NCI-H2107 treated with DMSO at 0.1 percent for 48 hours (cell line): ENCODE data around the gene PPP1R13L.
"Not testable (repeated sequence)": the region's sequence is repeated elsewhere in the genome, so short reads cannot be mapped to it uniquely, and the experiment has no call there.

Experiments used
- DNase-seq: peaks from one replicate; lab custom pipeline; 2025; ENCODE audit not compliant: unreplicated experiment; lab: John Stamatoyannopoulos, UW

The PPP1R13L gene

DNA sequence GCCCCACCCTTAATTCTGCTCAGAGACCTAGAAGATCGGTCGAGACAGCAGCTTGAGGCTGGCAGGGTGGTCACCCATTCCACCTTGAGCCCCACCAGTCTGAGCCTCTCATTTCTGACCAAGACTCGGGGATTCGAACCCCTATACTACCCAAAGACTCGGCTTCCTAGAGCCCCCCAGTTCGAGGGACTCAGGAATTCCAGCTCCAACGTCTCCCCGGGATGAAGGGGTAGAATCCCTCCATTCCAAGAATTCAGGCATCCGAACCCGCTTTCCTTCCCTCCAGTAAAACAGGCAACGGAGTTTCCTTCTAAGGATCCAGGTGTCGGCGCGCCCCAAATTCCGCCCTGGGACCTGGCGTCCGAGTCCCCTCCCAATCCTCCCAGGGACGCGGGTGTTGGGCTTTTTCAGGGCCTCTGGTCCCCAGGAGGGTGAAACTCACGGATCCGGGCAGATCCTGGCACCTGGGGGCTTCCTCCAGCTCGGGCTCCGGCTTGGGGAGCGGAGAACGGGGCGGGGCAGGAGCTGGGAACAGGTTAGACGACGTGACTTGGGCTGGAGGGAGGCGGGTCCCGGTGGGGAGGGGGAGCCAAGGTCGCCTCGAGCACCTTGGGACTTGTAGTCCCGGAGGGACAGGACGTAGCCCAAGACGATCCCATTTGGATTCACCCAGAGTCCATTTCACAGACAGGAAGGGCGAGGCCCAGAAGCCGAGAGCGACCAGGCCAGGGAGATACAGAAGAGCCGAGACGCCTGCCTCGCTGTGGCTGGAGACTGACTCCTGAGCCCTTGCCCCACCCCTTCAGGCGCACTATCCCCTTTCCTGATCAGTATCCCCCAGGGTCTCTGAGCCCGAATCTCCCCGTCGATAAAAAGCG lies at the start of gene PPP1R13L:
PPP1R13L (minus strand) TSS at position 513 of the 878 bp plus-strand sequence. CDS start 6,751 bp downstream, outside the sequence.
- DNase-seq: peak; percentile 21

DNA sequence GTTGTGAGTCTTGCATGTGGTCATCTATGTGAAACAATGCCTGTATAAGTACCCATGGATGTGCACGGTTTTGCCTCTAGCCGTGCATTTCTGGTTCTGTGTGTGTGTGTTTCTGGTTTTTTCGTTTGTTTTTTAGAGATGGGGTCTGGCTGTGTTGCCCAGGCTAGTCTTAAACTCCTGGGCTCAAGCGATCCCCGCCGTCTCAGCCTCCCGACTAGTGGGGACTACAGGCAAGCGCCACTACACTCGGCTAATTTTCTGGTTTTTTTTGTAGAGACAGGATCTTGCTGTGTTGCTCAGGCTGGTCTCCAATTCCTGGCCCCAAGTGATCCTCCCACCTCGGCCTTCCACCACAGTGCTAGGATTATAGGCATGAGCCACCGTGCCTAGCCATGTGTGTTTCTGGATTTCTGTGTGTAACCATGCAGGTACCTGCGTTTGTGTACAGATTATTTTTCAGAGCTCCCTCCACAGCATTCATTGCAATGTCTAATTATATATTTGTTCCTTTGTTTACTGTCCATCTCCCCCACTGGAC lies 47.0 kb upstream of the PPP1R13L start:
- DNase-seq: no peak

DNA sequence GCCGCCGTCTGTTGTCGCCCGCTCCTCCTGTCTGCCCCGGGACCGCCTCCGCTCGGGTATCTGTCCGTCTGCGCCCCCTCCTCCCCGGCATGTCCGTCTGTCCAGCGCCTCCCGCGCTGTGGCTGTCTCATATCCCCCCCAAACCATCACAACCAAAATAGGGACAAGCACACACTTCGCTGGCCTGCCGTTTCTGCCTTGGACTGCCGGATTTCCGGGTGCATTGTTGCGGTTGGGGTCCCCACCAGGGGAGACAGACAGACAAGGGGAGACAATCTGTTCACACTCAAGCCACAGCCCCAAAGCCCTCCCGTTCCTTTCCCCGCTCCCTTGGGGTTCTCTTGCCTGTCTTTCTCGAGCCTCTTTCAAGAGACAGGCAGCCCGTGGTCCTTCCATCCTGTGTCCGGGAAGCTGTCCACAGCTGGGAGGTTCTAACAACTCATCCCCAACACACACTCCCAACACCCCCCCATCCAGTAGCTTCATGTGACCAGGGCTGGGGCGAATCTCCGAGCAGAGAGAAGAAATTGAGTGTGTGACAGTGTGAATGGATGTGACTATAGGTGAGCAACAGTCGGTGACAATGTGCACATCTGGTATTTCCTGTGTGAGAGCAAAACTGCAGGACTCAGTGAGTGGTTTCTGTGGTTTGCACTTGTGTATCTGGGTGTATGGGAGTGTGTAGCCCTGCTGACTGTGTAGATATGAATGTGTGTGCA lies 46.4 kb upstream of the PPP1R13L start:
- DNase-seq: no peak

DNA sequence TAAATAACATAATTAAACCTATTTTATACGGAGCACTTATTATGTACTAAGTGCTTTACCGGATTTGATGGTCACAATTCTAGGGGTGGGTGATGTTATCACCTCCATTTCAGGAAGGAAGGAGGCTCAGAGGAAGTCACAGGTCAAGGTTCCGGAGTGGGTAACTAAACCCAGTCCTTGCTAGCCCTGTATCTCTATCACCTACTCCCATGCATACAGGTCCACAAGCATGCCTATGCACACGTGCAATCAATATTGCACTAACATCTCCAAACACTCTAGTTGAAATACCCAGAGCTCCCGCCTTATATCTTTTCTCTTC lies 45.1 kb upstream of the PPP1R13L start:
- peak; percentile 3 for DNase-seq

DNA sequence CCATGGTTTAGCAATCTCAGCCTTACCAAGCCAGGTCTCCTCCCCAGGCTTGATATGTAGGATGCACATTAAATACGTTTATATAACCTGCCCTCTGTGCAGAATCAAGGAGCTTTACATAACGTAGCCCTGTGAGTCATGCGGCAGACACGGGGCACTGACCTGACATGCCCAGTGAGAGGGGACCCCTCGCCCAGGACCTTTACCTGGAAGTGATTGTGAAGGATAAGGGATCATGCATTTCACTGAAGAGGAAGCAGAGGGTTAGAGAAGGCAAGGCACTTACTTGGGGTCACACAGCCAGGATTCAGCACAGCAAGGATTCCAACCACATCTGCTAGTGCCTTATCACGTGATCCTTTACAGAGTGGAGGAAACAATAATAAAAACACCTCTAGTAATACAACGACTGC lies 44.0 kb upstream of the PPP1R13L start:
- peak; percentile 24 for DNase-seq

DNA sequence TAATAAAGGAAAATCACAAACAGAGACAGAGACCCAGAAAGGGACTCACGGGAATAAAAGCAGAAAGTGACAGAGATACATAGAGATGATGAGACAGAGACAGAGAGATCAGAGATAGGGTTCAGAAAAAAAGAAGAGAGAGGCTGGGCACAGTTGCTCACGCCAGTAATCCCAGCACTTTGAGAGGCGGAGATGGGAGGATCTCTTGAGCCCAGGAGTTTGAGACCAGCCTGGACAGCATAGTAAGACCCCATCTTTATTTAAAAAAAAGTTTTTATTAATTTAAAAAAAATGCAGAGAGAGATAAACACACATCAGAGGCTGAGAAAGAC lies 43.5 kb upstream of the PPP1R13L start:
- no peak for DNase-seq

DNA sequence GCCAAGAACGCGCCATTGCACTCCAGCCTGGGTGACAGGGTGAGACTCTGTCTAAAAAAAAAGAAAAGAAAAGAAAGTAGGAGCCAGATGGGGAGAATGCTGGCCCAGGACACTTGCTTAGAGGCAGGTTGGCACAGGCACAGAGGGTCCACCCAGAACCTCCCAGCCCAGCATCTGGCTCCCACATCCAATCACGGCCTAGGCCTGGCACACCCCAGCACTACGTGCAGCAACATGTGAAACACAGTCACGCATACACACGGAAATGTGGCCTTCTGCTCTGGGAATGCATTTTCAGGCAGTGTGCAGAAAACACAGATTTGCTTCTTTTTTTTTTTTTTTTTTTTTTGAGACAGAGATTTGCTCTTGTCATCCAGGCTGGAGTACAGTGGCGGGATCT lies 42.1 kb upstream of the PPP1R13L start:
- DNase-seq: no peak

- DNase-seq: peak; percentile 5
These were observed 41.4 kb upstream of the PPP1R13L start for GRCh38 chr19:45446295-45446694.

DNA sequence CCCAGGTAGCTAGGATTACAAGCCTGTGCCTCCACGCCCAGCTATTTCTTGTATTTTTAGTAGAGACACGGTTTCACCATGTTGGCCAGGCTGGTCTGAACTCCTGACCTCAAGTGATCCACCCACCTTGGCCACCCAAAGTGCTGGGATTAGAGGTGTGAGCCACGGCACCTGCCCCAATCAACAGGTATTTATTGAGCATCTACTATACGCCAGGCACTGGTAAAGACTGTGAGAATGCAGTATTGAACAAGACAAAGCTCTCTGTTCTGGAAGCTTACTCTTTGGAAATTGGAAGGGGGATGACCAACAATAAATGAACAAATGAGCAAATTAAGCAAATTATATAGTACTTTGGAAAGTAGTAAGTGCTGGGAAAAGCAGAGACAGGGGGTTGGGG lies 40.3 kb upstream of the PPP1R13L start:
- DNase-seq: no peak

GRCh38 chr19:45444318-45445041 lies 39.6 kb upstream of the PPP1R13L start:
- DNase-seq: no peak

- DNase-seq: peak; percentile 25
These were observed 38.8 kb upstream of the PPP1R13L start for GRCh38 chr19:45443462-45444317.

DNA sequence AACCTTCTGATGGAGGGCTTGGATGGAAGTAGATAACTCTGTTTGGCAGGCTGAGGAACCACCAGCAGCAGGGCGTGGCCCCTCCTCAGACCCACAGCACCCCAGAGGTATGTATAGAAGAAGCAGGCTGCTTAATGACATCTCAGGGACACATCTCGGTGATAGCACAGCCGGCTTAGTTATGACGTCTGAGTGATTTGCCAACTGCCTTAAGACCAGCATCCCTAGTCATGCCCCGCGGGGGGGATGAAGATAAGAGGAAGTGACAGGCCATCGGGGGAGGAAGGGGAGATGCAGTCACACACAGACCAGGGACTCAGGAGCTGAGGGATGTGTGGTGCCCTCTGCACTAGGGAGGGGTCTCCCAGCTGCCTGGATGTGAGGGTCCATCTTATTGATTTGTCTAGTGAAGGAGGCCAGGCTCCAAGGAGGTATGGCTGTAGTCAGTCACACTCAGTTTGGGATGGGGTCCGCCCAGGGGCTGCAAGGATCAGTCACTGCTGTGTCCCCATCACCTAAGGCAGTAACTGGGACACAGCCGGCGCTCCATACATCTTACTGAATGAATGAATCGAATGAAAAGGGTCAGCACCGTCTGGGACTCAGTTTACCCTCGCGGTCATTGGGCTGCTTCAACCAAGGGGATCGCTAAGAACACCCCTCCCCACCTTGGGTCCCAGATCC lies 38.1 kb upstream of the PPP1R13L start:
- no peak for DNase-seq

- DNase-seq: no peak
These were observed 37.5 kb upstream of the PPP1R13L start for GRCh38 chr19:45442408-45442777.

DNA sequence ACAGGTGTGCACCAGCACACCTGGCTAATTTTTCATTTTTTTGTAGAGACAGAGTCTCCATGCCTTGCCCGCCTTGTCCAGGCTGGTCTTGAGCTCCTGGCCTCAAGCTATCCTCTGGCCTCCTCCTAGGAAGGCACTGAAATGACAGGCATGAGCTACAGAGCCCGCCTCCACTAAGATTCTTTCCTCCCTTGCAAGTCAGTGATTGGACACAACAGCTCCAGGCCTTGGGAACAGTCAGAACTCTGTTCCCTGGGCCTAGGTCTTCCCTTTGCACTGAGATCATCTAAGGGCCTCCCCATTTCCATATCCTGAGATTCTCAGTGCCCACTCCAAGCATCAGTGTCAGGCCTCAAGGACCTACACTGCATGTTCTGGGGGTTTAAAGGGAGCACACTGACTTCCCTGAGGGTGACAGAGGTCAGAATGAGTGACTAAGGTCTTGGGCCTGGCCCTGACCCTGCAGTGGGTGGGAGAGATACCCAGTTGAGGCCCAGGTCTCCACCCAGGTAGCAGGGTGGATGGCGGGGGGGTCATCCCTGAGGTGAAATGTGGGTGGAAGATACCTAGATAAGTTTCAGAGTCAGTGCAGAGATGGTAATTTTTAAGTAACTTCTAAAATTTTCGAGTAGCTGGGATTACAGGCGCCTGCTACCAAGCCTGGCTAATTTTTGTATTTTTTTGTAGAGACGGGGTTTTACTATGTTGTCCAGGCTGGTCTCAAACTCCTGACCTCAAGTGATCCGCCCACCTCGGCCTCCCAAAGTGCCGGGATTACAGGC lies 36.2 kb upstream of the PPP1R13L start:
- DNase-seq: no peak

DNA sequence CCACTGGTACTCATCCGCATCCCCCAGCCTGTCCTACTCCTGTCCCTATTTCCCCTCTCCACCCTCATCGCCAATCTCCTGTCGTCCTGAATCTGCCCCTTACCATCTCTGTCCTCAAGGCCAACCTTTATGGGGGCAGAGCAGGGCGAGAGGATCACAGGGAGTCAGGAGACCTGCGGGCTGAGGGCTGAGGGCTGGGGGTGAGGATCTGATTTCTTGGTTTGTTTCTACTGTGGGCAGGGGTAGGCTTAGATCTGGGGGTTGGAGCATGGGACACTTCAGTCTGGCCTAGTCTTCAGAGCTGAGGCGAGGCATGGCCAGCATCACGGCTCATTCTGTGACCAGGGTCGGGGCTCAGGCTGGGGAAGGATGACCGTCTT lies 35.4 kb upstream of the PPP1R13L start:
- no peak for DNase-seq

- DNase-seq: peak; percentile 13
These were observed 34.8 kb upstream of the PPP1R13L start for GRCh38 chr19:45439569-45440258.

GRCh38 chr19:45439190-45439568 lies 34.3 kb upstream of the PPP1R13L start:
- no peak for DNase-seq

DNA sequence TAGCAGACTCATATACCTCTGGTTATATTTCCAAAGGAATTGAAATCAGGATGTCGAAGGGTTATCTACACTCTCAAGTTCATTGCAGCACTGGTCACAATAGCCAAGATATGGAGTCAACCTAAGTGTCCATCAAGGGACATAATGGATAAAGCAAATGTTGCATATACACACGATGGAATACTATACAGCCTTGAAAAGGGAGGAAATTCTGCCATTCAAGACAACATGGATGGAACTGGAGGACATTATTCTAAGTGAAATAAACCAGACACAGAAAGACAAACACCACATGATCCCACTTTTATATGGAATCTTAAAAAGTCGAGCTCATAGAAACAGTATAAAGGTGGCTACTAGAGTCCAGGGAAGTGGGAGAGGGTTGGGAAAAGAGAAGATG lies 32.5 kb upstream of the PPP1R13L start:
- no peak for DNase-seq

DNA sequence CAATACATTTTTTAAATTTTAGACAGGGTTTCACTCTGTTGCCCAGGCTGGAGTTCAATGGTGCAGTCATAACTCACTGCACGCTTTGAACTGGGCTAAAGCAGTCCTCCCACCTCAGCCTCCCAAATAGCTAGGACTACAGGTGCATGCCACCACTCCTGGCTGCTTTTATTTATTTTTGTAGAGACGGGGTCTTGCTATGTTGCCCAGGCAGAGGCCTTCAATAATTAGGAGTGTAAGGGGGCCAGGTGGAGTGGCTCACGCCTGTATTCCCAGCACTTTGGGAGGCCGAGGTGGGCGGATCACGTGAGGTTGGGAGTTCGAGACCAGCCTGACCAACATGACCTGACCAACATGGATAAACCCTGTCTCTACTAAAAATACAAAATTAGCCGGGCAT lies 27.7 kb upstream of the PPP1R13L start:
- not testable (repeated sequence) for DNase-seq
